Common myeloid progenitor, CD34-positive (primary cell): ENCODE data around the gene C1QTNF2.

ENCODE experiments used
- CTCF ChIA-PET: fragments of 350-600 bp; sonication (Branson Sonifier 250); formaldehyde crosslinking; loops from one replicate; lab custom pipeline; 2021; ENCODE audit warnings: antibody characterized with exemption; lab: Charles Lee
- POLR2A ChIA-PET: fragments of 350-600 bp; sonication (Branson Sonifier 250); formaldehyde crosslinking; loops from one replicate; lab custom pipeline; 2021; ENCODE audit warnings: antibody characterized with exemption; lab: Charles Lee
- DNase-seq, 3 donors: peaks; one replicate each; pipeline versions ENCODE4 v3.0.0 to v3.0.0-alpha.2; 2013
- H3K27ac ChIP-seq, 2 experiments: 1 replicate in 1 of 2; 2 replicates in 1 of 2; pipeline ENCODE4 v1.7.0; 2013; ENCODE audit warnings: inconsistent platforms in 2 of 2, low read length in 2 of 2, mild to moderate bottlenecking in 2 of 2, low read depth in 1 of 2, moderate library complexity in 1 of 2; ENCODE audit not compliant: severe bottlenecking in 2 of 2, insufficient read depth in 1 of 2, poor library complexity in 1 of 2
- H3K27me3 ChIP-seq, 5 experiments: replicated peaks in 2 of 5; 1 replicate in 3 of 5; 2 replicates in 2 of 5; pipeline versions ENCODE4 v1.6.1 to v1.7.0; 2013; ENCODE audit warnings: low read length in 4 of 5, mild to moderate bottlenecking in 2 of 5, moderate library complexity in 2 of 5, inconsistent platforms in 1 of 5; ENCODE audit not compliant: insufficient read depth in 5 of 5, control insufficient read depth in 4 of 5
- H3K36me3 ChIP-seq, 4 experiments: 1 replicate in 2 of 4; 2 replicates in 2 of 4; pipeline versions ENCODE4 v1.6.1 to v1.7.0; 2013; ENCODE audit warnings: low read length in 3 of 4, control low read depth in 1 of 4, mild to moderate bottlenecking in 1 of 4; ENCODE audit not compliant: control insufficient read depth in 4 of 4, insufficient read depth in 4 of 4
- H3K4me1 ChIP-seq, 4 experiments: 1 replicate in 3 of 4; 2 replicates in 1 of 4; pipeline versions ENCODE4 v1.6.1 to v1.7.1; 2013; ENCODE audit warnings: low read length in 3 of 4, mild to moderate bottlenecking in 3 of 4, control low read depth in 1 of 4, inconsistent platforms in 1 of 4, moderate library complexity in 1 of 4; ENCODE audit not compliant: control insufficient read depth in 4 of 4, insufficient read depth in 4 of 4; ENCODE audit errors: control extremely low read depth in 1 of 4
- H3K4me3 ChIP-seq, 7 experiments: 1 replicate in 4 of 7; 2 replicates in 3 of 7; pipeline versions ENCODE4 v1.5.1 to v1.7.0; 2013; ENCODE audit warnings: mild to moderate bottlenecking in 7 of 7, low read length in 6 of 7, moderate library complexity in 6 of 7, inconsistent platforms in 2 of 7, low read depth in 2 of 7, control low read depth in 1 of 7; ENCODE audit not compliant: insufficient read depth in 4 of 7, control insufficient read depth in 1 of 7; ENCODE audit errors: extremely low read depth in 1 of 7
- H3K9me3 ChIP-seq, 5 experiments: 1 replicate in 4 of 5; 2 replicates in 1 of 5; pipeline versions ENCODE4 v1.6.1 to v1.7.1; 2013; ENCODE audit warnings: low read length in 4 of 5, mild to moderate bottlenecking in 2 of 5, inconsistent platforms in 1 of 5, low read depth in 1 of 5, moderate library complexity in 1 of 5; ENCODE audit not compliant: control insufficient read depth in 4 of 5, insufficient read depth in 2 of 5; ENCODE audit errors: control extremely low read depth in 1 of 5
- WGBS: methylation state at CpG from one replicate; pipeline ENCODE4 v1.1.5; 2013; ENCODE audit not compliant: insufficient coverage; 5-methylcytosine and 5-hydroxymethylcytosine counted together

The C1QTNF2 gene

DNA sequence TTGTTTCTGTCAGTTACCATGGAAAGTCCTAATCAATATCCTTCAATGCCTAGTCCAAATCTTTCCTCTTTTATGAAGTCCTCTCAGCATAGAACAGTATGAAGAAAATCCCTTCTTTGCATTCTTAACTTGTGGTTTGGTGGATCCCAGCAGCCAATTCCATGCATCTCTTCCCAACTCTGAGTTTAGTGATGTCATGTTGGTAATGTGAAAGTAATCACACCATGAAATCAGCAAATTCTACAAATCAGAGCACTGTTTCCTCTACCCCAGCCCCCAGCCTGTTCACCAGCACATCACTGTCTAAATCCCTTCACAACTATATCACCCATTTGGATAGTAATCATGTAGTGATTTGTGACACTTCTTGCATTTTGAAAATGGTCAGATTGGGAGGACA, 4.7 kb upstream of the C1QTNF2 start:
- Histone ChIP-seq H3K36me3 (no peaks in the 10 kb centered on the region), H3K27me3 (peaks cover 2 to 22% (median 16%) of the 10 kb centered on the region in 5 experiments), H3K27ac (no peak overlapping the region), H3K4me3 (no peak overlapping the region), H3K4me1 (peaks cover 3 to 17% (median 6%) of the 10 kb centered on the region in 4 experiments), H3K9me3 (no peaks in the 10 kb centered on the region)
- DNase-seq: no peak
- ChIA-PET POLR2A (no interaction called here), CTCF (no interaction called here)

DNA sequence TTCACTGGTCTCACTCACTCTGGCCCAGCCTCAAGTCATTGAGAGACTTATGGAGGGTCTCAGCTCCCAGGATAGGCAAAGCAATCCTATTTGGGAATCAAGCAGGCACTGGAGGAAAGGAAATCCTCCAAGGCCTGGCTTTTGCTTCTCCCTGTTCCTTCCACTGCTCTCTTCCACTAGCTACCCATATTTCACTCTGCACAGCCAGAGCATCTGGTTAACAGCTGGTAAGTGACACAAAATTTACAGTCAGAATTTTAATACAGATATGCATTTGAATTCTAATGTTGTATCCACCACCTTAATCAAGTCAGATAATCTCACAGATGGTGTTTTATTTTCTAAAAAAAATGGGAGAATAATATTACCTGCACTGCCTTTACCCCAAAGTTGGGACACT, 868 bp upstream of the C1QTNF2 start:
- no peak for DNase-seq
- no peak overlapping the region for H3K27ac ChIP-seq
- peaks cover 4 to 12% (median 9%) of the 10 kb centered on the region in 4 experiments for H3K4me1 ChIP-seq
- POLR2A ChIA-PET: no interaction called here
- H3K4me3 ChIP-seq: no peak overlapping the region
- H3K27me3 ChIP-seq: peaks cover 2 to 35% (median 29%) of the 10 kb centered on the region in 5 experiments
- CTCF ChIA-PET: interaction anchor here (0.6 to 1.1 kb wide), 3 partner anchors 8 to 346 kb away, joined by 3 to 4 read pairs (median 3); no protein-coding TSS in a partner anchor
- H3K9me3 ChIP-seq: no peaks in the 10 kb centered on the region
- H3K36me3 ChIP-seq: no peaks in the 10 kb centered on the region

DNA sequence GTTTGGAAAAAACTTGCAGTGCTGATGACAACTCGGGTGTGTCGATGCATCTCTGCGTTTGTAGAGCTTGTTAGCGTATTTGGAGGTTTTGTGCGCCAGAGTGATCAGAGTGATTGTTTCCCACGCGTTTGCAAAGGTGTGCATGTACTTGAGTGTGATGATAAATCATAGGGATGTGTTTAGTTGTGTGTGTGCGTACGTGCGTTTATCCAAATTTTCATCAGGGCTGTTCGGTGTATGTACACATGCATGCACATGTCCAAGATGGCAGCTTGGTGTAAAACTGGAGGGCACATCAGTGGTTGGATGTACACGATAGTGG, 248 bp upstream of the C1QTNF2 start:
- peaks cover 0 to 35% (median 27%) of the 10 kb centered on the region in 5 experiments for H3K27me3 ChIP-seq
- H3K4me3 ChIP-seq: peak overlapping the region in 4 of 7 experiments; percentile 38 to 71 (median 64)
- H3K36me3 ChIP-seq: no peaks in the 10 kb centered on the region
- DNase-seq: peak in 2 of 3 donors; percentile 24 to 39
- no peaks in the 10 kb centered on the region for H3K9me3 ChIP-seq
- WGBS: 71% methylated on average over 12 of the region's 12 CpGs
- H3K4me1 ChIP-seq: peaks cover 4 to 12% (median 9%) of the 10 kb centered on the region in 4 experiments
- ChIA-PET CTCF (interaction anchor here (1.1 to 1.4 kb wide), 3 partner anchors 8 to 345 kb away, joined by 3 to 4 read pairs (median 3); no protein-coding TSS in a partner anchor), POLR2A (interaction anchor here (0.9 kb wide), 1 partner anchor 23 kb away, joined by 3 read pairs; no protein-coding TSS in a partner anchor)
- no peak overlapping the region for H3K27ac ChIP-seq

DNA sequence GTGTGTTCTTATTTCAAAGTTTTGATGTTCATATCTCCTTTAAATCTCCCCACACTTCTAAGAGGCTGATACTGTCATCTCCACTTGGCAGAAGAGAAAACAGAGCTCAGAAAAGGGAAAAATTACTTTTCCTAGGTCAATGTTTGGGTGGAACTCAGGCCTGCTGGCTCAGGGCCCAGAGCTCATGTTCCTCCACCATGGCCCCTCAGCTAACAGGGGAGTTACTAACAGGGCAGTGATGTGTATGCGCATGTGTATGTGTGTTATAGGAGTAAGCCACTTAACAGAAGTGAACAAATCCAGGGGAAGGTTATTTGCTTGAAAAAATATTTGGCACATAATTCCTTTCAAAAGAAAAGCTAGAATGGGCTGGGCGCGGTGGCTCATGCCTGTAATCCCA, 2.5 kb downstream of the C1QTNF2 start:
- Histone ChIP-seq H3K4me1 (peaks cover 4 to 12% (median 9%) of the 10 kb centered on the region in 4 experiments), H3K36me3 (no peaks in the 10 kb centered on the region), H3K27me3 (peaks cover 0 to 28% (median 21%) of the 10 kb centered on the region in 5 experiments), H3K9me3 (no peaks in the 10 kb centered on the region), H3K27ac (no peak overlapping the region), H3K4me3 (no peak overlapping the region)
- POLR2A ChIA-PET: interaction anchor here (0.6 kb wide), 1 partner anchor 10 kb away, joined by 3 read pairs; no protein-coding TSS in a partner anchor
- WGBS: 94% methylated on average over 3 of the region's 3 CpGs
- CTCF ChIA-PET: interaction anchor here (1.8 to 3.4 kb wide), 2 partner anchors 10 to 22 kb away, joined by 4 to 12 read pairs; no protein-coding TSS in a partner anchor
- no peak for DNase-seq

GRCh38 chr5:160367261-160367660, 3.2 kb downstream of the C1QTNF2 start:
- Histone ChIP-seq H3K27ac (no peak overlapping the region), H3K4me1 (peaks cover 4 to 12% (median 9%) of the 10 kb centered on the region in 4 experiments), H3K4me3 (no peak overlapping the region), H3K36me3 (no peaks in the 10 kb centered on the region), H3K9me3 (no peaks in the 10 kb centered on the region), H3K27me3 (peaks cover 0 to 28% (median 18%) of the 10 kb centered on the region in 5 experiments)
- DNase-seq: no peak
- 100% methylated on average over 2 of the region's 2 CpGs for WGBS
- ChIA-PET CTCF (interaction anchor here (1.3 to 3.4 kb wide), 3 partner anchors 11 to 168 kb away, joined by 3 to 12 read pairs (median 4); no protein-coding TSS in a partner anchor), POLR2A (no interaction called here)

GRCh38 chr5:160366230-160366629, 4.2 kb downstream of the C1QTNF2 start:
- WGBS: 94% methylated on average over 2 of the region's 2 CpGs
- CTCF ChIA-PET: interaction anchor here (1.3 to 3.4 kb wide), 4 partner anchors 13 to 167 kb away, joined by 3 to 12 read pairs (median 4); no protein-coding TSS in a partner anchor
- POLR2A ChIA-PET: interaction anchor here (0.6 kb wide), 1 partner anchor 124 kb away, joined by 3 read pairs; no protein-coding TSS in a partner anchor

DNA sequence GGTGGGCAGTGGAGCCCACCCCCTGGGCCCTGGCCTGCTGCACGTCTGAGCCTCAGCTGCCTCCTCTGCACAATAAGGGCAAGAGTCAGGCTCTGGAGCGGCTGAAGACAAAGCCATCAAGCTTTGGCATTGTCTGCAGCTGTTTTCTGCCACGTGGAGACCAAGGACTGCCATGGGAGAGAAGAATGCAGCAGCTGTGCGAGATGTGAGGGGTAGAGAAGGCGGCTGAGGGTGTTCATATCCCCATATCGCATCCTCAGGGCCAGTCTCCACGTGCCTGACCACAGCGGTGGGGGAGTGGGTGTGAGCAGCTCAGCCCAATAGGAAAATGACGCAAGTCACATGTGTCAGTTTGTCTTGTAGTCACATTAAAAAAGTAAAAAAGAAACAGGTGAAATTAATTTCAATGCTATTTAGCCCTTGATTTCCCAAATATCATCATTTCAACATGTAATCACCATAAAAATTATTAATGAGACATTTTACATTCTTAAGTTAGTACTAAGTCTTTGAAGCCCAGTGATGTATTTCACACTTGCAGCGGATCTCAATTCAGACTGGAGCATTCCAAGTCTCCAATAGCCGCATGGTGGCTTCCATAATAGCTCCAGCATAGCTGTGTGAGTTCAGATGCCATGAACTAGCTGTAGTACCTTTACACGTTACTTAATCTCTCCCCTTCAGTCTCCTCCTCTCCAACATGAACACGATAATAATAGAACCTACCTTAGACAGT, 6.6 kb downstream of the C1QTNF2 start:
- Histone ChIP-seq H3K27ac (no peak overlapping the region), H3K4me1 (no peaks in the 10 kb centered on the region), H3K4me3 (no peak overlapping the region), H3K36me3 (no peaks in the 10 kb centered on the region), H3K27me3 (peaks cover 0 to 5% (median 3%) of the 10 kb centered on the region in 5 experiments), H3K9me3 (no peaks in the 10 kb centered on the region)
- ChIA-PET CTCF (interaction anchor here (0.9 to 1.7 kb wide), 2 partner anchors 18 to 28 kb away, joined by 3 to 8 read pairs; no protein-coding TSS in a partner anchor), POLR2A (no interaction called here)
- WGBS: 96% methylated on average over 10 of the region's 13 CpGs
- no peak for DNase-seq

More at GRCh38 chr5:160366230-160366629, 4.2 kb downstream of the C1QTNF2 start:
- no peak for DNase-seq
- Histone ChIP-seq H3K9me3 (no peaks in the 10 kb centered on the region), H3K36me3 (no peaks in the 10 kb centered on the region), H3K4me1 (peaks cover 4 to 12% (median 9%) of the 10 kb centered on the region in 4 experiments), H3K27me3 (peaks cover 0 to 28% (median 16%) of the 10 kb centered on the region in 5 experiments), H3K4me3 (no peak overlapping the region), H3K27ac (no peak overlapping the region)
